ENCODE results near the gene PRKCA. TPM values are rescaled to one million over a fixed set of nuclear protein-coding genes. Genes with fewer than 3 reads are reported as not detected.

PRKCA gene
- total and polyA plus RNA-seq, 9 of the 15 experiments (the other 6 are each of a cell fraction or from before 2014, with no cell fraction given): 3.2 to 33.0 (median 17.8) TPM

GRCh38 chr17:66673668-66674276 lies 371.4 kb downstream of the PRKCA start:
- in situ Hi-C loops (cut with MboI): loop anchor here (10.0 kb wide), 1 partner anchor 419 kb away; no protein-coding TSS in a partner anchor
- intact Hi-C loops (cut with micrococcal nuclease): loop anchor here (1.0 to 10.0 kb wide), 3 partner anchors 109 to 473 kb away; no protein-coding TSS in a partner anchor
- Histone ChIP-seq H3K36me3 (ENCODE audit: control insufficient read depth, insufficient read depth, low read length) (no peaks in the 10 kb centered on the region; the same call in 2 of the 3 replicates), H3K4me3 (no peak overlapping the region), H3K27ac (ENCODE audit: extremely low read depth, low read depth, low read length) (no peak overlapping the region), H3K27me3 (ENCODE audit: control insufficient read depth in 2 of 2, insufficient read depth in 2 of 2, low read length in 2 of 2) (no peaks in the 10 kb centered on the region), H3K9ac (ENCODE audit: insufficient read depth in 1 of 2, low read depth in 2 of 2, low read length in 2 of 2) (no peak overlapping the region), H2AFZ (ENCODE audit: low read depth, low read length) (no peak overlapping the region), H3K9me3 (replicated peaks; ENCODE audit: control insufficient read depth, insufficient read depth, low read depth, low read length) (no peaks in the 10 kb centered on the region), H4K20me1 (replicated peaks; ENCODE audit: control insufficient read depth, insufficient read depth, low read length) (0 out of 2 replicates have a peak, but pooled peaks cover 3% of the 10 kb centered on the region), H3K9me1 (ENCODE audit: control insufficient read depth, insufficient read depth, low read length) (no peaks in the 10 kb centered on the region), H3K4me1 (replicated peaks in 1 of 2; ENCODE audit: control insufficient read depth in 2 of 2, insufficient read depth in 2 of 2, low read length in 2 of 2) (no peaks in the 10 kb centered on the region; a peak in 1 of 5 replicates), H3K79me2 (ENCODE audit: control insufficient read depth, insufficient read depth, low read length) (no peaks in the 10 kb centered on the region), H3K4me2 (ENCODE audit: insufficient read depth, low read length) (no peak overlapping the region)
- ATAC-seq (peak; percentile 65; the same call in 2 of the 3 replicates), FAIRE-seq (peak; percentile 84), DNase-seq (ENCODE audit: extremely low read depth in 1 of 4, low spot score in 3 of 4) (peak in 2 of 4 experiments; percentile 19 to 23)
- ChIA-PET CTCF (ENCODE audit: low intra/inter-chr PET ratio) (interaction anchor here (0.5 to 1.9 kb wide), 3 partner anchors 222 to 419 kb away, joined by 3 to 10 read pairs (median 5); no protein-coding TSS in a partner anchor), POLR2A (no interaction called here)
- BruUV-seq (replicated peaks): no TSS peak
- 46% methylated on average over 8 of the region's 8 CpGs for WGBS (ENCODE audit: insufficient coverage, low coverage, missing lambda C conversion rate)
- TF ChIP-seq RAD21 (CRISPR knock-in tag; conservative IDR thresholded peaks at IDR 0.05 in 1 of 2, IDR thresholded peaks at IDR 0.05 in 1 of 2) (peak; percentile 8 to 60; a peak in 2 of 4 replicates), SRSF3 (IDR thresholded peaks at IDR 0.05; ENCODE audit: insufficient read depth, low read length) (no peak), SMC3 (conservative IDR thresholded peaks at IDR 0.05; ENCODE audit: insufficient read depth, low read depth, low read length) (peak; percentile 39; the same call in 1 of the 2 replicates)
- TF ChIP-seq, protein P1, sequence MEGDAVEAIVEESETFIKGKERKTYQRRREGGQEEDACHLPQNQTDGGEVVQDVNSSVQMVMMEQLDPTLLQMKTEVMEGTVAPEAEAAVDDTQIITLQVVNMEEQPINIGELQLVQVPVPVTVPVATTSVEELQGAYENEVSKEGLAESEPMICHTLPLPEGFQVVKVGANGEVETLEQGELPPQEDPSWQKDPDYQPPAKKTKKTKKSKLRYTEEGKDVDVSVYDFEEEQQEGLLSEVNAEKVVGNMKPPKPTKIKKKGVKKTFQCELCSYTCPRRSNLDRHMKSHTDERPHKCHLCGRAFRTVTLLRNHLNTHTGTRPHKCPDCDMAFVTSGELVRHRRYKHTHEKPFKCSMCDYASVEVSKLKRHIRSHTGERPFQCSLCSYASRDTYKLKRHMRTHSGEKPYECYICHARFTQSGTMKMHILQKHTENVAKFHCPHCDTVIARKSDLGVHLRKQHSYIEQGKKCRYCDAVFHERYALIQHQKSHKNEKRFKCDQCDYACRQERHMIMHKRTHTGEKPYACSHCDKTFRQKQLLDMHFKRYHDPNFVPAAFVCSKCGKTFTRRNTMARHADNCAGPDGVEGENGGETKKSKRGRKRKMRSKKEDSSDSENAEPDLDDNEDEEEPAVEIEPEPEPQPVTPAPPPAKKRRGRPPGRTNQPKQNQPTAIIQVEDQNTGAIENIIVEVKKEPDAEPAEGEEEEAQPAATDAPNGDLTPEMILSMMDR (IDR thresholded peaks at IDR 0.05 in 2 of 3, conservative IDR thresholded peaks at IDR 0.05 in 1 of 3; ENCODE audit: insufficient read depth in 2 of 3, low read depth in 1 of 3, low read length in 3 of 3): peak; percentile 53 to 66 (median 65)
- TF ChIP-seq, protein P2, sequence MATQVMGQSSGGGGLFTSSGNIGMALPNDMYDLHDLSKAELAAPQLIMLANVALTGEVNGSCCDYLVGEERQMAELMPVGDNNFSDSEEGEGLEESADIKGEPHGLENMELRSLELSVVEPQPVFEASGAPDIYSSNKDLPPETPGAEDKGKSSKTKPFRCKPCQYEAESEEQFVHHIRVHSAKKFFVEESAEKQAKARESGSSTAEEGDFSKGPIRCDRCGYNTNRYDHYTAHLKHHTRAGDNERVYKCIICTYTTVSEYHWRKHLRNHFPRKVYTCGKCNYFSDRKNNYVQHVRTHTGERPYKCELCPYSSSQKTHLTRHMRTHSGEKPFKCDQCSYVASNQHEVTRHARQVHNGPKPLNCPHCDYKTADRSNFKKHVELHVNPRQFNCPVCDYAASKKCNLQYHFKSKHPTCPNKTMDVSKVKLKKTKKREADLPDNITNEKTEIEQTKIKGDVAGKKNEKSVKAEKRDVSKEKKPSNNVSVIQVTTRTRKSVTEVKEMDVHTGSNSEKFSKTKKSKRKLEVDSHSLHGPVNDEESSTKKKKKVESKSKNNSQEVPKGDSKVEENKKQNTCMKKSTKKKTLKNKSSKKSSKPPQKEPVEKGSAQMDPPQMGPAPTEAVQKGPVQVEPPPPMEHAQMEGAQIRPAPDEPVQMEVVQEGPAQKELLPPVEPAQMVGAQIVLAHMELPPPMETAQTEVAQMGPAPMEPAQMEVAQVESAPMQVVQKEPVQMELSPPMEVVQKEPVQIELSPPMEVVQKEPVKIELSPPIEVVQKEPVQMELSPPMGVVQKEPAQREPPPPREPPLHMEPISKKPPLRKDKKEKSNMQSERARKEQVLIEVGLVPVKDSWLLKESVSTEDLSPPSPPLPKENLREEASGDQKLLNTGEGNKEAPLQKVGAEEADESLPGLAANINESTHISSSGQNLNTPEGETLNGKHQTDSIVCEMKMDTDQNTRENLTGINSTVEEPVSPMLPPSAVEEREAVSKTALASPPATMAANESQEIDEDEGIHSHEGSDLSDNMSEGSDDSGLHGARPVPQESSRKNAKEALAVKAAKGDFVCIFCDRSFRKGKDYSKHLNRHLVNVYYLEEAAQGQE (IDR thresholded peaks at IDR 0.05; ENCODE audit: borderline replicate concordance): peak; percentile 15; the same call in 1 of the 2 replicates
- TF ChIP-seq, protein P2 (CRISPR knock-in tag; IDR thresholded peaks at IDR 0.05; ENCODE audit: low read depth): no peak

All from K562 (cell line).